Measurements from ENCODE around the gene POLR1G. TPM values are rescaled to one million over a fixed set of nuclear protein-coding genes. Genes with fewer than 3 reads are reported as not detected.

POLR1G gene
- total and polyA plus RNA-seq, 2 donors from 2014 or later: 2.4 to 3.9 TPM

DNA sequence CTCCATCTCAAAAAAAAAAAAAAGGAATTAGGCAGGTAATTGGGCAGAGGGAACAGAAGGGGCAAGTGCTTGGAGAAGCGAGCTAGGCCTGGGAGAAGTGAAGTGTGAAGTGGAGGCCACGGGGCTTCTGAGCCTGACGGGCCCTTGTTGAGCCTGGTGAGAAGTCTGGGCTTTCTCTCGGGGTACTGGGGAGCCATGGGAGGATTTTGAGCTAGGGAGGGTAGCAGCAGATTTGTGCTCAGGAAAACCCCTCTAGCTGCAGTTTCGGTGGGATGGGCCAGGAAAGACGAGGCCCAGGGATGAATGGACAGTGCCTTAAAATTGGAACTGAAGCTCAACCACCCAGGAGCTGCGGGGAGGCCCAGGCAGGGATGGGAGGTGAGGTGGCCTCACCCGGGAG, 8.0 kb downstream of the POLR1G start:
- H3K27me3 ChIP-seq (ENCODE audit: control insufficient read depth, insufficient read depth, low read length): no peaks in the 10 kb centered on the region
- no peak overlapping the region for H3K27ac ChIP-seq (ENCODE audit: low read depth in 2 of 2, low read length in 2 of 2)
- intact Hi-C loops (cut with DNase I): no loop called here
- TF ChIP-seq CTCF (IDR thresholded peaks at IDR 0.05; ENCODE audit: borderline replicate concordance, extremely low read depth, insufficient read depth): no peak
- no peak overlapping the region for H3K9ac ChIP-seq (ENCODE audit: low read length in 3 of 3)
- H3K4me3 ChIP-seq (ENCODE audit: low read length in 3 of 3): no peak overlapping the region
- no peaks in the 10 kb centered on the region for H3K9me3 ChIP-seq (ENCODE audit: control insufficient read depth in 2 of 3, insufficient read depth in 1 of 3, low read length in 3 of 3)
- H3K4me1 ChIP-seq (ENCODE audit: control insufficient read depth in 2 of 3, insufficient read depth in 2 of 3, low read depth in 1 of 3, low read length in 3 of 3): peaks cover 0 to 2% (median 0%) of the 10 kb centered on the region in 3 donors
- H3K36me3 ChIP-seq (ENCODE audit: control insufficient read depth in 2 of 3, insufficient read depth in 3 of 3, low read length in 3 of 3): peaks cover 0 to 17% (median 6%) of the 10 kb centered on the region in 3 donors
- DNase-seq (no peak), FAIRE-seq (no peak)

GRCh38 chr19:45417151-45417550, 10.7 kb downstream of the POLR1G start:
- FAIRE-seq (no peak), DNase-seq (no peak)
- Histone ChIP-seq H3K27ac (ENCODE audit: low read depth in 2 of 2, low read length in 2 of 2) (no peak overlapping the region), H3K4me3 (ENCODE audit: low read length in 3 of 3) (no peak overlapping the region), H3K9ac (ENCODE audit: low read length in 3 of 3) (no peak overlapping the region), H3K4me1 (ENCODE audit: control insufficient read depth in 2 of 3, insufficient read depth in 2 of 3, low read depth in 1 of 3, low read length in 3 of 3) (peaks cover 0 to 3% (median 0%) of the 10 kb centered on the region in 3 donors), H3K9me3 (ENCODE audit: control insufficient read depth in 2 of 3, insufficient read depth in 1 of 3, low read length in 3 of 3) (no peaks in the 10 kb centered on the region), H3K36me3 (ENCODE audit: control insufficient read depth in 2 of 3, insufficient read depth in 3 of 3, low read length in 3 of 3) (peaks cover 0 to 23% (median 6%) of the 10 kb centered on the region in 3 donors), H3K27me3 (ENCODE audit: control insufficient read depth, insufficient read depth, low read length) (no peaks in the 10 kb centered on the region)
- TF ChIP-seq CTCF (IDR thresholded peaks at IDR 0.05; ENCODE audit: borderline replicate concordance, extremely low read depth, insufficient read depth): no peak
- intact Hi-C loops (cut with DNase I): no loop called here

DNA sequence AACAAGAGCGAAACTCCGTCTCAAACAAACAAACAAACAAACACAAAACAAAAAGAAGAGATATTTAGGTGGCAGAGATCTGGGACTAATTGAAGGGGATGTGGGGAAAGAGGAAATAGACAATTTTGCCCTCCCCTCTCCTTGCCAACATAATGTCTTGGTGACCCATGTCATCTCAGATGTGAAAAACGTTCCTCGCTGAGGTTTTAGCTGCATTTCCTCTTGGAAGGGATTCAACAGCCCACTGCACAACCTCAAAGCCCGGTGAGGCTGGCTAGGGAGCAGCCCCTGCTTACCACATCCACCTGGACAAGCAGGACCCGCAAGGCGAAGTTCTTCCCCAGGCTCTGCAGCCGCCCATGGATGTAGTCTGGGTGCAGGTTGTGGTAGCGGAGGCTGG, 12.4 kb downstream of the POLR1G start:
- FAIRE-seq (no peak), DNase-seq (no peak)
- Histone ChIP-seq H3K4me1 (ENCODE audit: control insufficient read depth in 2 of 3, insufficient read depth in 2 of 3, low read depth in 1 of 3, low read length in 3 of 3) (peaks cover 0 to 11% (median 0%) of the 10 kb centered on the region in 3 donors), H3K4me3 (ENCODE audit: low read length in 3 of 3) (no peak overlapping the region), H3K36me3 (ENCODE audit: control insufficient read depth in 2 of 3, insufficient read depth in 3 of 3, low read length in 3 of 3) (peaks cover 0 to 19% (median 3%) of the 10 kb centered on the region in 3 donors), H3K9me3 (ENCODE audit: control insufficient read depth in 2 of 3, insufficient read depth in 1 of 3, low read length in 3 of 3) (no peaks in the 10 kb centered on the region), H3K27ac (ENCODE audit: low read depth in 2 of 2, low read length in 2 of 2) (no peak overlapping the region), H3K9ac (ENCODE audit: low read length in 3 of 3) (no peak overlapping the region), H3K27me3 (ENCODE audit: control insufficient read depth, insufficient read depth, low read length) (no peaks in the 10 kb centered on the region)
- TF ChIP-seq CTCF (IDR thresholded peaks at IDR 0.05; ENCODE audit: borderline replicate concordance, extremely low read depth, insufficient read depth): no peak
- intact Hi-C loops (cut with DNase I): no loop called here

DNA sequence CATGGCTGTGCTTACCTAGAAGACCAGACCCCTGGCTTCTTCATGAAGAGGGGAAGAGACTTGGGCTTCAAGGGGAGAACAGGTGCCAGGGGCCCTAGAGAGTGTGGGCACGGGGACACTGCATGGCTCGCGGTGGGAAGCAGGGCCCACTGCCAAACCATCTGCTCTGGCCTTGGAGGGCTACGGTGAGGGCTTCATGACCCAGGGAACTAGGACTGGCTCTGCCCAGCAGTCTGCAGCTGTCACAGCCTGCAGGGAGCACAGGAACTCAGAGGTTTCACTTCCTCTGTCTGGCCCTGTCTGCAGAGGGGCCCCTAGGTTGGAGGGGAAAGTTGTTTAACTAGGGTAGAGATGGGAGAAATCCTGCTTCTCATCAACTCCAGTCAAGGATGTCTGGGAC, 13.0 kb downstream of the POLR1G start:
- H3K27ac ChIP-seq (ENCODE audit: low read depth in 2 of 2, low read length in 2 of 2): no peak overlapping the region
- H3K9me3 ChIP-seq (ENCODE audit: control insufficient read depth in 2 of 3, insufficient read depth in 1 of 3, low read length in 3 of 3): no peaks in the 10 kb centered on the region
- intact Hi-C loops (cut with DNase I): no loop called here
- H3K4me3 ChIP-seq (ENCODE audit: low read length in 3 of 3): no peak overlapping the region
- DNase-seq (no peak), FAIRE-seq (no peak)
- no peak overlapping the region for H3K9ac ChIP-seq (ENCODE audit: low read length in 3 of 3)
- H3K36me3 ChIP-seq (ENCODE audit: control insufficient read depth in 2 of 3, insufficient read depth in 3 of 3, low read length in 3 of 3): peaks cover 0 to 16% (median 2%) of the 10 kb centered on the region in 3 donors
- peaks cover 0 to 16% (median 0%) of the 10 kb centered on the region in 3 donors for H3K4me1 ChIP-seq (ENCODE audit: control insufficient read depth in 2 of 3, insufficient read depth in 2 of 3, low read depth in 1 of 3, low read length in 3 of 3)
- TF ChIP-seq CTCF (IDR thresholded peaks at IDR 0.05; ENCODE audit: borderline replicate concordance, extremely low read depth, insufficient read depth): no peak
- no peaks in the 10 kb centered on the region for H3K27me3 ChIP-seq (ENCODE audit: control insufficient read depth, insufficient read depth, low read length)

All from kidney (tissue), 14 donors.